ENCODE data around the gene GPAT2.

Gene GPAT2

GRCh38 chr2:96081042-96081441 lies 46.3 kb upstream of the GPAT2 start:
- no peaks in the 10 kb centered on the region for H3K27me3 ChIP-seq (ENCODE audit: insufficient read depth, low read depth)

GRCh38 chr2:96075199-96075771 lies 40.6 kb upstream of the GPAT2 start:
- Histone ChIP-seq H4K20me1 (ENCODE audit: insufficient read depth) (no peaks in the 10 kb centered on the region), H3K79me2 (ENCODE audit: insufficient read depth, low read depth) (no peaks in the 10 kb centered on the region), H3K9ac (no peak overlapping the region), H3K27me3 (ENCODE audit: insufficient read depth, low read depth) (no peaks in the 10 kb centered on the region), H3K27ac (no peak overlapping the region), H3K4me3 (IDR thresholded peaks at IDR 0.05; ENCODE audit: insufficient read depth, low read depth, low read length) (no peak overlapping the region), H2AFZ (ENCODE audit: low read depth) (no peak overlapping the region), H3K4me2 (no peak overlapping the region), H3K36me3 (ENCODE audit: insufficient read depth) (no peaks in the 10 kb centered on the region), H3K4me1 (ENCODE audit: low read depth, poor library complexity, severe bottlenecking) (no peaks in the 10 kb centered on the region)
- TF ChIP-seq CTCF (conservative IDR thresholded peaks at IDR 0.05; ENCODE audit: low read depth, low read length) = no peak

More at GRCh38 chr2:96081042-96081441, 46.3 kb upstream of the GPAT2 start:
- no peak for TF ChIP-seq CTCF (conservative IDR thresholded peaks at IDR 0.05; ENCODE audit: low read depth, low read length)
- Histone ChIP-seq H2AFZ (ENCODE audit: low read depth) (no peak overlapping the region), H4K20me1 (ENCODE audit: insufficient read depth) (no peaks in the 10 kb centered on the region), H3K4me2 (no peak overlapping the region), H3K79me2 (ENCODE audit: insufficient read depth, low read depth) (no peaks in the 10 kb centered on the region), H3K36me3 (ENCODE audit: insufficient read depth) (no peaks in the 10 kb centered on the region), H3K4me3 (IDR thresholded peaks at IDR 0.05; ENCODE audit: insufficient read depth, low read depth, low read length) (no peak overlapping the region), H3K4me1 (ENCODE audit: low read depth, poor library complexity, severe bottlenecking) (no peaks in the 10 kb centered on the region), H3K27ac (no peak overlapping the region), H3K9ac (no peak overlapping the region)

- no peaks in the 10 kb centered on the region for H3K27me3 ChIP-seq (ENCODE audit: insufficient read depth, low read depth)
- no peak overlapping the region for H3K9ac ChIP-seq
- no peak overlapping the region for H3K27ac ChIP-seq
- H3K4me3 ChIP-seq (IDR thresholded peaks at IDR 0.05; ENCODE audit: insufficient read depth, low read depth, low read length) = no peak overlapping the region
- H3K4me2 ChIP-seq = no peak overlapping the region
- H3K79me2 ChIP-seq (ENCODE audit: insufficient read depth, low read depth) = no peaks in the 10 kb centered on the region
- no peak overlapping the region for H2AFZ ChIP-seq (ENCODE audit: low read depth)
- H3K4me1 ChIP-seq (ENCODE audit: low read depth, poor library complexity, severe bottlenecking) = no peaks in the 10 kb centered on the region
- H4K20me1 ChIP-seq (ENCODE audit: insufficient read depth) = no peaks in the 10 kb centered on the region
- no peak for TF ChIP-seq CTCF (conservative IDR thresholded peaks at IDR 0.05; ENCODE audit: low read depth, low read length)
- no peaks in the 10 kb centered on the region for H3K36me3 ChIP-seq (ENCODE audit: insufficient read depth)
Measured at GRCh38 chr2:96074156-96074555, 39.4 kb upstream of the GPAT2 start.

- Histone ChIP-seq H4K20me1 (ENCODE audit: insufficient read depth) (no peaks in the 10 kb centered on the region), H3K9ac (no peak overlapping the region), H3K36me3 (ENCODE audit: insufficient read depth) (no peaks in the 10 kb centered on the region), H3K4me2 (no peak overlapping the region), H3K27me3 (ENCODE audit: insufficient read depth, low read depth) (no peaks in the 10 kb centered on the region), H2AFZ (ENCODE audit: low read depth) (no peak overlapping the region), H3K4me1 (ENCODE audit: low read depth, poor library complexity, severe bottlenecking) (no peaks in the 10 kb centered on the region), H3K27ac (no peak overlapping the region), H3K79me2 (ENCODE audit: insufficient read depth, low read depth) (no peaks in the 10 kb centered on the region), H3K4me3 (IDR thresholded peaks at IDR 0.05; ENCODE audit: insufficient read depth, low read depth, low read length) (no peak overlapping the region)
- no peak for TF ChIP-seq CTCF (conservative IDR thresholded peaks at IDR 0.05; ENCODE audit: low read depth, low read length)
Measured at GRCh38 chr2:96073170-96073775, 38.6 kb upstream of the GPAT2 start.
